Liver (tissue), 3 donors: Measurements from ENCODE around the gene LSM5.

Experiments
- CTCF ChIP-seq: fragments of 150-350 bp; IDR thresholded peaks from 2 replicates; pipeline ENCODE4 v1.5.1; 2017; ENCODE audit warnings: improper control_type of control experiment, low read depth, low read length; ENCODE audit not compliant: missing input control
- MAX ChIP-seq: IDR thresholded peaks from 2 replicates; pipeline ENCODE4 v1.6.1; 2016; ENCODE audit warnings: antibody characterized with exemption
- RAD21 ChIP-seq, 2 donors: IDR thresholded peaks; 2 replicates each; pipeline ENCODE4 v1.6.1; 2016; ENCODE audit warnings: antibody characterized with exemption in 2 of 2, mild to moderate bottlenecking in 2 of 2
- REST ChIP-seq: IDR thresholded peaks from 2 replicates; pipeline ENCODE4 v1.6.1; 2016; ENCODE audit warnings: antibody characterized with exemption, mild to moderate bottlenecking
- RXRA ChIP-seq, 2 donors: IDR thresholded peaks; 2 replicates each; pipeline ENCODE4 v1.6.1; 2017 to 2018; ENCODE audit warnings: antibody characterized with exemption in 2 of 2, mild to moderate bottlenecking in 1 of 2
- SP1 ChIP-seq: IDR thresholded peaks from 2 replicates; pipeline ENCODE4 v1.6.1; 2018; ENCODE audit warnings: antibody characterized with exemption, mild to moderate bottlenecking
- TAF1 ChIP-seq: conservative IDR thresholded peaks from 2 replicates; pipeline ENCODE4 v1.6.1; 2016; ENCODE audit warnings: antibody characterized with exemption, mild to moderate bottlenecking
- YY1 ChIP-seq: IDR thresholded peaks from 2 replicates; pipeline ENCODE4 v1.6.1; 2016; ENCODE audit warnings: antibody characterized with exemption, mild to moderate bottlenecking
- donor health status: healthy.
- donor health status: healthy.

- no peak for TF ChIP-seq CTCF
- TF ChIP-seq RXRA (IDR thresholded peaks at IDR 0.05), result no peak
- no peak for TF ChIP-seq RAD21 (IDR thresholded peaks at IDR 0.05)
- no peak for TF ChIP-seq TAF1
- TF ChIP-seq MAX, result no peak
- TF ChIP-seq SP1, result no peak
- no peak for TF ChIP-seq YY1
- TF ChIP-seq REST, result no peak
Measured at GRCh38 chr7:32436146-32436928, 53.8 kb downstream of the LSM5 start.
